Nephron progenitor cell (in vitro differentiated cells): ENCODE results near the gene HMCN1.

Experiments used
- DNase-seq: peaks from one replicate; pipeline ENCODE4 v3.0.0; 2021
- H3K27ac Mint-ChIP-seq: 2 replicates; pipeline ENCODE4 v1.8.0; 2021; ENCODE audit warnings: mild to moderate bottlenecking, moderate library complexity, mixed read lengths
- H3K27me3 Mint-ChIP-seq: 2 replicates; pipeline ENCODE4 v1.8.0; 2021; ENCODE audit warnings: mild to moderate bottlenecking, low read depth, mixed read lengths; ENCODE audit not compliant: poor library complexity
- H3K36me3 Mint-ChIP-seq: 2 replicates; pipeline ENCODE4 v1.8.0; 2021; ENCODE audit warnings: low read depth, mixed read lengths
- H3K4me1 Mint-ChIP-seq: 2 replicates; pipeline ENCODE4 v1.8.0; 2021; ENCODE audit warnings: mixed read lengths
- H3K4me3 Mint-ChIP-seq: 2 replicates; pipeline ENCODE4 v1.8.0; 2021; ENCODE audit warnings: mild to moderate bottlenecking, moderate library complexity, mixed read lengths
- H3K9me3 Mint-ChIP-seq: 2 replicates; pipeline ENCODE4 v1.8.0; 2021; ENCODE audit warnings: mild to moderate bottlenecking, moderate library complexity, mixed read lengths
- CTCF ChIP-seq: fragments of 200-600 bp; sonication (generic); IDR thresholded peaks from 2 replicates; pipeline ENCODE4 v1.5.0; 2021; ENCODE audit warnings: antibody characterized with exemption

HMCN1 gene

GRCh38 chr1:186220911-186221310, 486.7 kb downstream of the HMCN1 start:
- no peak for TF ChIP-seq CTCF
- no peak overlapping the region for H3K27ac Mint-ChIP-seq
- no peaks in the 10 kb centered on the region for H3K9me3 Mint-ChIP-seq
- H3K27me3 Mint-ChIP-seq, result peaks cover 3% of the 10 kb centered on the region
- DNase-seq, result no peak
- H3K4me1 Mint-ChIP-seq, result no peaks in the 10 kb centered on the region
- no peak overlapping the region for H3K4me3 Mint-ChIP-seq
- H3K36me3 Mint-ChIP-seq, result no peaks in the 10 kb centered on the region

GRCh38 chr1:186225096-186225495, 490.9 kb downstream of the HMCN1 start:
- Mint-ChIP-seq H3K4me1 (no peaks in the 10 kb centered on the region), H3K36me3 (no peaks in the 10 kb centered on the region), H3K27ac (no peak overlapping the region), H3K27me3 (peaks cover 3% of the 10 kb centered on the region), H3K9me3 (no peaks in the 10 kb centered on the region), H3K4me3 (no peak overlapping the region)
- TF ChIP-seq CTCF, result no peak
- no peak for DNase-seq

- no peak for DNase-seq
- Mint-ChIP-seq H3K4me1 (no peaks in the 10 kb centered on the region), H3K9me3 (no peaks in the 10 kb centered on the region), H3K36me3 (no peaks in the 10 kb centered on the region), H3K27me3 (no peaks in the 10 kb centered on the region), H3K27ac (no peak overlapping the region), H3K4me3 (no peak overlapping the region)
- TF ChIP-seq CTCF, result no peak
Measured at GRCh38 chr1:186228749-186229148, 494.6 kb downstream of the HMCN1 start.

- Mint-ChIP-seq H3K36me3 (no peaks in the 10 kb centered on the region), H3K27me3 (no peaks in the 10 kb centered on the region), H3K4me1 (no peaks in the 10 kb centered on the region), H3K4me3 (no peak overlapping the region), H3K27ac (no peak overlapping the region), H3K9me3 (no peaks in the 10 kb centered on the region)
- no peak for TF ChIP-seq CTCF
- no peak for DNase-seq
Measured at GRCh38 chr1:186231861-186232436, 497.8 kb downstream of the HMCN1 start.

GRCh38 chr1:186234976-186235686, 500.9 kb downstream of the HMCN1 start:
- no peak overlapping the region for H3K4me3 Mint-ChIP-seq
- no peak for TF ChIP-seq CTCF
- H3K9me3 Mint-ChIP-seq, result no peaks in the 10 kb centered on the region
- no peaks in the 10 kb centered on the region for H3K36me3 Mint-ChIP-seq
- H3K4me1 Mint-ChIP-seq, result no peaks in the 10 kb centered on the region
- no peak for DNase-seq
- H3K27me3 Mint-ChIP-seq, result no peaks in the 10 kb centered on the region
- H3K27ac Mint-ChIP-seq, result no peak overlapping the region

- Mint-ChIP-seq H3K4me1 (no peaks in the 10 kb centered on the region), H3K27me3 (no peaks in the 10 kb centered on the region), H3K36me3 (no peaks in the 10 kb centered on the region), H3K27ac (no peak overlapping the region), H3K4me3 (no peak overlapping the region), H3K9me3 (no peaks in the 10 kb centered on the region)
- TF ChIP-seq CTCF, result no peak
- no peak for DNase-seq
Measured at GRCh38 chr1:186235696-186236095, 501.5 kb downstream of the HMCN1 start.
